Prostate gland (tissue), 2 donors: Measurements from ENCODE around the gene MPC1.

ENCODE experiments used
- CTCF ChIP-seq, 4 experiments: fragments of 200-600 bp in 2 of 4; fragments of 450-650 bp in 2 of 4; sonication (generic) in 2 of 4; IDR thresholded peaks; 1 replicate in 3 of 4; 2 replicates in 1 of 4; pipeline ENCODE4 v1.5.1; 2016 to 2019; ENCODE audit warnings: antibody characterized with exemption in 4 of 4, mild to moderate bottlenecking in 2 of 4, moderate library complexity in 2 of 4
- POLR2A ChIP-seq: fragments of 450-650 bp; IDR thresholded peaks from one replicate; pipeline ENCODE4 v1.6.1; 2016; ENCODE audit warnings: antibody characterized with exemption, mild to moderate bottlenecking
- POLR2AphosphoS5 ChIP-seq: sonication (generic); formaldehyde crosslinking; IDR thresholded peaks from one replicate; pipeline ENCODE4 v1.6.1; 2017; ENCODE audit warnings: antibody characterized with exemption

- TF ChIP-seq CTCF (IDR thresholded peaks at IDR 0.05): no peak
- no peak for TF ChIP-seq POLR2AphosphoS5
- no peak for TF ChIP-seq POLR2A
Measured at GRCh38 chr6:166315436-166315835, 67.3 kb downstream of the MPC1 start.
